Measurements from ENCODE around the gene NFYA. TPM values are rescaled to one million over a fixed set of nuclear protein-coding genes. Genes with fewer than 3 reads are reported as not detected.
A peak's percentile ranks its signal among the peaks of the same experiment; 100 is the strongest.

The NFYA gene
- total and polyA plus RNA-seq, 2 of the 4 experiments (the other 2 are of a cell fraction), result 10.9 to 28.5 TPM

DNA sequence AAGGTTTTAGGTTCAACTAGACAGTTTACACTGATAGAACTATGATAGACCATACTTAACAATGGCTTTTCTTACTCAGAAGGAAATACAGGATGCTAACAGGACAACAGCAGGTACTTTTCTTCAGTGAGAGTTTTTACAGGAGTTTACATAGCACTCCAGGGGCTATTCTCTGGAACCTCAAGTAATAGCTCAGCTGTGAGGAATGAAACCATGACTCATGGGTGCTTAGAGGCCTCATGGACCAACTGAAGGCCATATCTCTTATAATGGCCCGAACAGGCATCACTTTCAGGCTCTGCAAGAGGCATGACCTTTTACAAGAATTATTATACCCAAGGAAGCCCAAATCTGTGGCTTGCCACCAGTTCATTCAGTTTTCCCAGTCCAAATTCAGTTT is 49.6 kb downstream of the NFYA start:
- Histone ChIP-seq H3K9me3 (ENCODE audit: control insufficient read depth, insufficient read depth, low read length) (no peaks in the 10 kb centered on the region), H2AK5ac (ENCODE audit: low read depth, low read length) (no peak overlapping the region), H3K4ac (ENCODE audit: low read depth, low read length) (no peak overlapping the region), H3K79me1 (ENCODE audit: low read depth in 1 of 2, low read length in 2 of 2) (no peaks in the 10 kb centered on the region), H3K23ac (ENCODE audit: low read depth, low read length) (no peak overlapping the region), H2BK5ac (ENCODE audit: low read depth, low read length, poor library complexity, severe bottlenecking) (no peak overlapping the region), H3K4me3 (ENCODE audit: insufficient read depth, low read depth, low read length) (no peak overlapping the region), H4K5ac (ENCODE audit: low read depth, low read length) (no peak overlapping the region), H4K8ac (ENCODE audit: low read depth in 2 of 2, low read length in 2 of 2) (no peak overlapping the region), H3K27ac (ENCODE audit: insufficient read depth, low read length) (no peak overlapping the region), H3K9ac (ENCODE audit: low read depth, low read length) (no peak overlapping the region), H3K18ac (ENCODE audit: low read depth, low read length) (no peak overlapping the region), H2BK15ac (ENCODE audit: low read depth, low read length) (no peak overlapping the region), H3K4me1 (ENCODE audit: control insufficient read depth, insufficient read depth, low read length) (no peaks in the 10 kb centered on the region), H4K91ac (ENCODE audit: insufficient read depth, low read depth, low read length) (no peak overlapping the region), H3K27me3 (ENCODE audit: control insufficient read depth, insufficient read depth, low read length) (no peaks in the 10 kb centered on the region), H3K14ac (replicated peaks; ENCODE audit: low read depth, low read length) (no peak overlapping the region), H2AFZ (replicated peaks; ENCODE audit: low read length, poor library complexity) (no peak overlapping the region), H2BK20ac (ENCODE audit: low read depth, low read length) (no peak overlapping the region), H3K36me3 (ENCODE audit: control insufficient read depth, insufficient read depth, low read length) (no peaks in the 10 kb centered on the region), H3K9me1 (ENCODE audit: insufficient read depth, low read length) (no peaks in the 10 kb centered on the region; the same call in 1 of the 2 replicates), H2AK9ac (replicated peaks; ENCODE audit: low read depth, low read length, poor library complexity) (no peak overlapping the region), H2BK120ac (ENCODE audit: low read depth, low read length) (no peak overlapping the region), H3K56ac (ENCODE audit: extremely low read depth, insufficient read depth, low read length) (no peak overlapping the region), H4K20me1 (ENCODE audit: insufficient read depth, low read length) (no peaks in the 10 kb centered on the region), H3K4me2 (ENCODE audit: low read depth, low read length) (no peak overlapping the region)
- WGBS, 2 experiments (ENCODE audit: extremely low coverage in 2 of 2, insufficient read length in 1 of 2), result no CpG with 5 or more reads among the region's 1 CpG
- BruUV-seq (replicated peaks), result no TSS peak
- in situ Hi-C loops (cut with MboI; ENCODE audit: low sequenced_read_pairs) (no loop called here), intact Hi-C loops (cut with micrococcal nuclease) (no loop called here), dilution Hi-C loops (cut with HindIII; ENCODE audit: low sequenced_read_pairs, unreplicated experiment) (no loop called here)
- DNase-seq (peak; percentile 57), ATAC-seq (ENCODE audit: low read depth) (peak; percentile 83)
- TF ChIP-seq, protein P1, sequence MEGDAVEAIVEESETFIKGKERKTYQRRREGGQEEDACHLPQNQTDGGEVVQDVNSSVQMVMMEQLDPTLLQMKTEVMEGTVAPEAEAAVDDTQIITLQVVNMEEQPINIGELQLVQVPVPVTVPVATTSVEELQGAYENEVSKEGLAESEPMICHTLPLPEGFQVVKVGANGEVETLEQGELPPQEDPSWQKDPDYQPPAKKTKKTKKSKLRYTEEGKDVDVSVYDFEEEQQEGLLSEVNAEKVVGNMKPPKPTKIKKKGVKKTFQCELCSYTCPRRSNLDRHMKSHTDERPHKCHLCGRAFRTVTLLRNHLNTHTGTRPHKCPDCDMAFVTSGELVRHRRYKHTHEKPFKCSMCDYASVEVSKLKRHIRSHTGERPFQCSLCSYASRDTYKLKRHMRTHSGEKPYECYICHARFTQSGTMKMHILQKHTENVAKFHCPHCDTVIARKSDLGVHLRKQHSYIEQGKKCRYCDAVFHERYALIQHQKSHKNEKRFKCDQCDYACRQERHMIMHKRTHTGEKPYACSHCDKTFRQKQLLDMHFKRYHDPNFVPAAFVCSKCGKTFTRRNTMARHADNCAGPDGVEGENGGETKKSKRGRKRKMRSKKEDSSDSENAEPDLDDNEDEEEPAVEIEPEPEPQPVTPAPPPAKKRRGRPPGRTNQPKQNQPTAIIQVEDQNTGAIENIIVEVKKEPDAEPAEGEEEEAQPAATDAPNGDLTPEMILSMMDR (conservative IDR thresholded peaks at IDR 0.05; ENCODE audit: low read depth, low read length), result no peak
- TF ChIP-seq NFE2L2 (IDR thresholded peaks at IDR 0.05; ENCODE audit: low read depth, low read length) (no peak), BHLHE40 (IDR thresholded peaks at IDR 0.05; ENCODE audit: low read depth, low read length) (no peak), RFX5 (IDR thresholded peaks at IDR 0.05; ENCODE audit: low read depth, low read length) (no peak), MAFK (IDR thresholded peaks at IDR 0.05; ENCODE audit: low read depth, low read length) (no peak), FOS (IDR thresholded peaks at IDR 0.05; ENCODE audit: low read depth, low read length) (no peak), CEBPB (IDR thresholded peaks at IDR 0.05; ENCODE audit: low read depth, low read length) (no peak), POLR2A (IDR thresholded peaks at IDR 0.05; ENCODE audit: low read depth, low read length) (no peak), MXI1 (IDR thresholded peaks at IDR 0.05; ENCODE audit: borderline replicate concordance, low read depth, low read length) (no peak), RCOR1 (IDR thresholded peaks at IDR 0.05; ENCODE audit: insufficient replicate concordance, low read length) (no peak), CHD1 (IDR thresholded peaks at IDR 0.05; ENCODE audit: low read depth, low read length) (no peak), SMC3 (IDR thresholded peaks at IDR 0.05; ENCODE audit: low read depth, low read length) (no peak), MAZ (IDR thresholded peaks at IDR 0.05; ENCODE audit: borderline replicate concordance, low read depth, low read length) (no peak), RAD21 (IDR thresholded peaks at IDR 0.05; ENCODE audit: low read length) (no peak)
- TF ChIP-seq, protein P2, sequence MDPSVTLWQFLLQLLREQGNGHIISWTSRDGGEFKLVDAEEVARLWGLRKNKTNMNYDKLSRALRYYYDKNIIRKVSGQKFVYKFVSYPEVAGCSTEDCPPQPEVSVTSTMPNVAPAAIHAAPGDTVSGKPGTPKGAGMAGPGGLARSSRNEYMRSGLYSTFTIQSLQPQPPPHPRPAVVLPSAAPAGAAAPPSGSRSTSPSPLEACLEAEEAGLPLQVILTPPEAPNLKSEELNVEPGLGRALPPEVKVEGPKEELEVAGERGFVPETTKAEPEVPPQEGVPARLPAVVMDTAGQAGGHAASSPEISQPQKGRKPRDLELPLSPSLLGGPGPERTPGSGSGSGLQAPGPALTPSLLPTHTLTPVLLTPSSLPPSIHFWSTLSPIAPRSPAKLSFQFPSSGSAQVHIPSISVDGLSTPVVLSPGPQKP (IDR thresholded peaks at IDR 0.05; ENCODE audit: borderline replicate concordance, low read depth, low read length), result no peak
- TF ChIP-seq, protein P3, sequence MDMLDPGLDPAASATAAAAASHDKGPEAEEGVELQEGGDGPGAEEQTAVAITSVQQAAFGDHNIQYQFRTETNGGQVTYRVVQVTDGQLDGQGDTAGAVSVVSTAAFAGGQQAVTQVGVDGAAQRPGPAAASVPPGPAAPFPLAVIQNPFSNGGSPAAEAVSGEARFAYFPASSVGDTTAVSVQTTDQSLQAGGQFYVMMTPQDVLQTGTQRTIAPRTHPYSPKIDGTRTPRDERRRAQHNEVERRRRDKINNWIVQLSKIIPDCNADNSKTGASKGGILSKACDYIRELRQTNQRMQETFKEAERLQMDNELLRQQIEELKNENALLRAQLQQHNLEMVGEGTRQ (IDR thresholded peaks at IDR 0.05; ENCODE audit: low read depth, low read length), result no peak
- ChIA-PET CTCF (no interaction called here), POLR2A (ENCODE audit: unreplicated experiment) (no interaction called here)

All from IMR-90 (cell line).